Stimulated activated CD4-positive, alpha-beta T cell treated with anti-CD3 and anti-CD28 coated beads, Interleukin-2, amount 100 ng/mL, for 24 hours (primary cell): Measurements from ENCODE around the gene SLC4A4.

Experiments
- DNase-seq, 2 donors: peaks; one replicate each; pipeline ENCODE4 v3.0.0-alpha.2; 2020

SLC4A4 gene

GRCh38 chr4:71608678-71609071 is 269.9 kb downstream of the SLC4A4 start:
- no peak for DNase-seq

DNA sequence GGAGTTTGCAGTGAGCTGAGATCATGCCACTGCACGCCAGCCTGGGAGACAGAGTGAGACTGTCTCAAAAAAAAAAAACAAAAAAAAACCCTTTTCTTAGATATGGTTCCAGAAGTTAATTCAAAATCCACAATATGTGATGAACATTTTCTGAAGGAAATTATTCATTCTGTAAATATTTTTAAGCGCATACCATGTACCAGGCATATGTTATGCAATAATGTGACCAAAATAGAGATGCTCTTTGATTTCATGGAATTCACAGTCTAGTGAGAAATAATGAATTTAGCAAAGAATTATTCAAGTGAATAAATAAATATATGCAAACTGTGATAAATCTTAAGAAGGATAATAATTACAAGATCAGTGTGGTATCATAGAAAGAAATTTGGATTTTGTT is 270.3 kb downstream of the SLC4A4 start:
- DNase-seq, result no peak

GRCh38 chr4:71609651-71610050 is 270.8 kb downstream of the SLC4A4 start:
- DNase-seq, result no peak

DNA sequence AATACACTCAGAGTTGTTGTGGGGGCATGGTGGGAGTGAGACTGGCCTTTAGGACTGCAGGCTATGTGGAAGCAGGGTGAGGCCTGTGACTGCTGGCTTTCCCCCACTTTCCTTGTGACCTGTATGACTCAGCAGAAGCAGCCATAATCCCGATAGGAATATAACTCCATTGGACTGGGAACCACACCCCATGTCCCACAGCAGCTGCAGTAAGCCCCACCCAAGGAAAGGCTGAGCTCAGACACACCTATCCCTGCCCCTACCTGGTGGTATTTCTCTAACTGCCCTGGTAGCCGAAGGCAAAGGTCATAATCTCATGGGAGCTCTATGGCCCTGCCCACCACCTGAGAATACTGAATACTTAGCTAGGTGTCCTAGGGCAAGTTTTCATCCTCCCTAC is 275.8 kb downstream of the SLC4A4 start:
- no peak for DNase-seq

GRCh38 chr4:71616168-71616811 is 277.5 kb downstream of the SLC4A4 start:
- no peak for DNase-seq
